IMR-90 (cell line): Measurements from ENCODE around the gene NUP210L. TPM values are rescaled to one million over a fixed set of nuclear protein-coding genes. Genes with fewer than 3 reads are reported as not detected.

ENCODE experiments used
- ATAC-seq: fragments of 200-7000 bp; cut with Tn5 transposase; 2 replicates; pipeline ENCODE4 v1.9.1; 2020; ENCODE audit warnings: low read depth, mild to moderate bottlenecking, moderate library complexity
- BruUV-seq: library from RNA; stranded (reverse); fragments of 400-500 nt; replicated peaks from 2 replicates; lab custom pipeline; 2021; lab: Mats Ljungman, UMichigan
- CTCF ChIA-PET: fragments of 300-600 bp; formaldehyde crosslinking; extraction: SDS; loops from one replicate; lab custom pipeline; 2021; ENCODE audit warnings: antibody characterized with exemption; lab: Yijun Ruan, JAX
- POLR2A ChIA-PET: fragments of 300-600 bp; sonication (Branson Sonifier 250); formaldehyde crosslinking; loops from one replicate; lab custom pipeline; 2022; ENCODE audit warnings: antibody characterized with exemption; ENCODE audit not compliant: unreplicated experiment; lab: Charles Lee
- DNase-seq: peaks from one replicate; pipeline ENCODE4 v3.0.0; 2013
- H2AFZ ChIP-seq: replicated peaks from 2 replicates; pipeline ENCODE3; 2013; ENCODE audit warnings: low read length, mild to moderate bottlenecking; ENCODE audit not compliant: poor library complexity
- H2AK5ac ChIP-seq: 2 replicates; pipeline ENCODE4 v1.6.1; 2013; ENCODE audit warnings: low read depth, low read length, inconsistent platforms
- H2AK9ac ChIP-seq: replicated peaks from 2 replicates; pipeline ENCODE3; 2013; ENCODE audit warnings: mild to moderate bottlenecking, low read depth, low read length, moderate library complexity; ENCODE audit not compliant: poor library complexity
- H2BK120ac ChIP-seq: 2 replicates; pipeline ENCODE4 v1.6.1; 2013; ENCODE audit warnings: low read depth, low read length, inconsistent platforms
- H2BK15ac ChIP-seq: 3 replicates; pipeline ENCODE4 v1.6.1; 2013; ENCODE audit warnings: low read depth, low read length, inconsistent platforms
- H2BK20ac ChIP-seq: 2 replicates; pipeline ENCODE4 v1.6.1; 2013; ENCODE audit warnings: low read depth, mild to moderate bottlenecking, inconsistent platforms, low read length, moderate library complexity
- H2BK5ac ChIP-seq: 2 replicates; pipeline ENCODE4 v1.6.1; 2013; ENCODE audit warnings: mild to moderate bottlenecking, low read depth, low read length, inconsistent platforms; ENCODE audit not compliant: poor library complexity, severe bottlenecking
- H3K14ac ChIP-seq: replicated peaks from 2 replicates; pipeline ENCODE4 v1.6.1; 2013; ENCODE audit warnings: low read depth, low read length, inconsistent platforms
- H3K18ac ChIP-seq: 2 replicates; pipeline ENCODE4 v1.6.1; 2013; ENCODE audit warnings: low read depth, low read length, control low read depth
- H3K23ac ChIP-seq: 2 replicates; pipeline ENCODE4 v1.6.1; 2013; ENCODE audit warnings: low read depth, low read length, inconsistent platforms
- H3K27ac ChIP-seq: 2 replicates; pipeline ENCODE4 v1.5.1; 2013; ENCODE audit warnings: mild to moderate bottlenecking, control low read depth, low read length; ENCODE audit not compliant: insufficient read depth
- H3K27me3 ChIP-seq: 2 replicates; pipeline ENCODE4 v1.6.1; 2013; ENCODE audit warnings: low read length; ENCODE audit not compliant: control insufficient read depth, insufficient read depth
- H3K36me3 ChIP-seq: 2 replicates; pipeline ENCODE4 v1.6.1; 2013; ENCODE audit warnings: low read length, mixed read lengths; ENCODE audit not compliant: control insufficient read depth, insufficient read depth
- H3K4ac ChIP-seq: 2 replicates; pipeline ENCODE4 v1.6.1; 2013; ENCODE audit warnings: low read depth, low read length, inconsistent platforms
- H3K4me1 ChIP-seq: 2 replicates; pipeline ENCODE4 v1.6.1; 2013; ENCODE audit warnings: low read length, mixed read lengths; ENCODE audit not compliant: control insufficient read depth, insufficient read depth
- H3K4me2 ChIP-seq: 2 replicates; pipeline ENCODE4 v1.6.1; 2013; ENCODE audit warnings: low read depth, mild to moderate bottlenecking, control low read depth, low read length, moderate library complexity
- H3K4me3 ChIP-seq: 2 replicates; pipeline ENCODE4 v1.5.1; 2013; ENCODE audit warnings: low read depth, mild to moderate bottlenecking, control low read depth, low read length, moderate library complexity; ENCODE audit not compliant: insufficient read depth
- H3K56ac ChIP-seq: 2 replicates; pipeline ENCODE4 v1.6.1; 2013; ENCODE audit warnings: low read length, inconsistent platforms; ENCODE audit not compliant: insufficient read depth; ENCODE audit errors: extremely low read depth
- H3K79me1 ChIP-seq, 2 experiments: 2 replicates each; pipeline ENCODE4 v1.6.1; 2013; ENCODE audit warnings: low read length in 2 of 2, inconsistent platforms in 1 of 2, low read depth in 1 of 2
- H3K9ac ChIP-seq: 2 replicates; pipeline ENCODE4 v1.6.1; 2013; ENCODE audit warnings: low read depth, low read length, control low read depth
- H3K9me1 ChIP-seq: 2 replicates; pipeline ENCODE4 v1.6.1; 2013; ENCODE audit warnings: low read length, inconsistent platforms; ENCODE audit not compliant: insufficient read depth
- H3K9me3 ChIP-seq: 2 replicates; pipeline ENCODE4 v1.6.1; 2013; ENCODE audit warnings: low read length; ENCODE audit not compliant: control insufficient read depth, insufficient read depth
- H4K20me1 ChIP-seq: 2 replicates; pipeline ENCODE4 v1.6.1; 2013; ENCODE audit warnings: low read length, inconsistent platforms; ENCODE audit not compliant: insufficient read depth
- H4K5ac ChIP-seq: 2 replicates; pipeline ENCODE4 v1.6.1; 2013; ENCODE audit warnings: mild to moderate bottlenecking, low read depth, low read length, control low read depth
- H4K8ac ChIP-seq, 2 experiments: 2 replicates each; pipeline ENCODE4 v1.6.1; 2013; ENCODE audit warnings: low read depth in 2 of 2, low read length in 2 of 2, control low read depth in 1 of 2, inconsistent platforms in 1 of 2
- H4K91ac ChIP-seq: 2 replicates; pipeline ENCODE4 v1.6.1; 2013; ENCODE audit warnings: low read depth, low read length, inconsistent platforms; ENCODE audit not compliant: insufficient read depth
- CEBPB ChIP-seq: IDR thresholded peaks from 2 replicates; pipeline ENCODE4 v1.6.1; 2012; ENCODE audit warnings: low read depth, low read length, improper control_type of control experiment
- WGBS, 2 experiments: methylation state at CpG; one replicate each; pipeline versions ENCODE4 v1.1.5 to v1.1.7; 2013; ENCODE audit warnings: missing lambda C conversion rate in 2 of 2; ENCODE audit not compliant: insufficient read length in 1 of 2; ENCODE audit errors: extremely low coverage in 2 of 2; 5-methylcytosine and 5-hydroxymethylcytosine counted together
- dilution Hi-C: fragments of 300-500 bp; cut with HindIII; formaldehyde crosslinking; loops from one replicate; pipeline ENCODE4 v1.14.3; 2018; ENCODE audit warnings: low sequenced_read_pairs; ENCODE audit not compliant: unreplicated experiment
- in situ Hi-C: fragments of 300-500 bp; cut with MboI; formaldehyde crosslinking; loops from 3 replicates; pipeline ENCODE4 v1.14.3; 2019; ENCODE audit warnings: low sequenced_read_pairs, inconsistent platforms, mixed read lengths
- intact Hi-C: fragments of 100-400 bp; cut with micrococcal nuclease; formaldehyde crosslinking; loops from 2 replicates; pipeline ENCODE4 v1.10.0; 2022
- polyA plus RNA-seq, 3 experiments: library from polyadenylated mRNA; depleted of rRNA; stranded (reverse); fragments of >200 nt; gene quantifications; 2 replicates each; pipeline ENCODE4 v1.2.3, GENCODE V29; 2012; ENCODE audit warnings: low replicate concordance in 1 of 3
- total RNA-seq: library from RNA; depleted of rRNA; stranded (reverse); fragments of >200 nt; gene quantifications from 2 replicates; pipeline ENCODE4 v1.2.3, GENCODE V29; 2012
- TF ChIP-seq, protein P1 (sequence below): conservative IDR thresholded peaks from 2 replicates; pipeline ENCODE4 v1.5.1; 2012; ENCODE audit warnings: mild to moderate bottlenecking, low read depth, low read length, improper control_type of control experiment

NUP210L gene
- total and polyA plus RNA-seq, 2 of the 4 experiments (the other 2 are of a cell fraction): under 0.01 to 0.02 TPM

DNA sequence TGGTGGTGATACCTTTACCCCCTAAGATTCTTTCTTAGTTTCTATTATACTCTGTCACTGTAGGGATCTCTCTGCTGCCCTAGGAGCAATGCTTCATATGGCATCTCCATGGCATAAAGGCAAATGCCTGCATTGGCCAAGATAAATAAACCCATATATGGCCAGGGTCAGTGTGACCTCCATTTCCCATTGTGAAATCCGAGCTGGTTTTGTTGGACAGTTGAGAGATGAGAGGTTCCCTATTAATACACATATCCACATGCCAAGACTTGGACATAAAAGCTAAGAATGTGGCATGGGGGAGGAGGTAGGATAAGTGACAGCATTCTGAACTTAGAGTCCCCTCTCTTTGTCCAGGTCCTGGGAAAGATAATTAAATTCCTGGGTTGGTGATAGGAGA lies 35.7 kb upstream of the NUP210L start:
- Histone ChIP-seq H3K27me3 (peaks cover 27% of the 10 kb centered on the region), H2AK9ac (no peak overlapping the region), H2BK120ac (no peak overlapping the region), H2AK5ac (no peak overlapping the region), H3K9ac (no peak overlapping the region), H3K14ac (no peak overlapping the region), H3K23ac (no peak overlapping the region), H3K36me3 (no peaks in the 10 kb centered on the region), H2BK5ac (no peak overlapping the region), H2BK15ac (0 out of 3 replicates have a peak overlapping the region, but pooled peaks have one; percentile 29), H3K56ac (no peak overlapping the region), H3K9me3 (no peaks in the 10 kb centered on the region), H3K4me2 (peak overlapping the region; percentile 14; the same call in 1 of the 2 replicates), H2AFZ (no peak overlapping the region), H3K9me1 (no peaks in the 10 kb centered on the region), H4K91ac (no peak overlapping the region), H3K4me3 (no peak overlapping the region), H3K4ac (no peak overlapping the region), H3K79me1 (no peaks in the 10 kb centered on the region), H3K18ac (no peak overlapping the region), H4K8ac (no peak overlapping the region), H2BK20ac (no peak overlapping the region), H4K20me1 (no peaks in the 10 kb centered on the region), H4K5ac (no peak overlapping the region), H3K4me1 (peaks cover 4% of the 10 kb centered on the region), H3K27ac (no peak overlapping the region)
- no TSS peak for BruUV-seq
- ChIA-PET POLR2A (no interaction called here), CTCF (interaction anchor here (0.7 kb wide), 1 partner anchor 13 kb away, joined by 3 read pairs; no protein-coding TSS in a partner anchor)
- WGBS, 2 experiments: no CpG with 5 or more reads among the region's 1 CpG
- TF ChIP-seq CEBPB: peak; percentile 71
- TF ChIP-seq, protein P1, sequence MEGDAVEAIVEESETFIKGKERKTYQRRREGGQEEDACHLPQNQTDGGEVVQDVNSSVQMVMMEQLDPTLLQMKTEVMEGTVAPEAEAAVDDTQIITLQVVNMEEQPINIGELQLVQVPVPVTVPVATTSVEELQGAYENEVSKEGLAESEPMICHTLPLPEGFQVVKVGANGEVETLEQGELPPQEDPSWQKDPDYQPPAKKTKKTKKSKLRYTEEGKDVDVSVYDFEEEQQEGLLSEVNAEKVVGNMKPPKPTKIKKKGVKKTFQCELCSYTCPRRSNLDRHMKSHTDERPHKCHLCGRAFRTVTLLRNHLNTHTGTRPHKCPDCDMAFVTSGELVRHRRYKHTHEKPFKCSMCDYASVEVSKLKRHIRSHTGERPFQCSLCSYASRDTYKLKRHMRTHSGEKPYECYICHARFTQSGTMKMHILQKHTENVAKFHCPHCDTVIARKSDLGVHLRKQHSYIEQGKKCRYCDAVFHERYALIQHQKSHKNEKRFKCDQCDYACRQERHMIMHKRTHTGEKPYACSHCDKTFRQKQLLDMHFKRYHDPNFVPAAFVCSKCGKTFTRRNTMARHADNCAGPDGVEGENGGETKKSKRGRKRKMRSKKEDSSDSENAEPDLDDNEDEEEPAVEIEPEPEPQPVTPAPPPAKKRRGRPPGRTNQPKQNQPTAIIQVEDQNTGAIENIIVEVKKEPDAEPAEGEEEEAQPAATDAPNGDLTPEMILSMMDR: no peak
- in situ Hi-C loops (no loop called here), intact Hi-C loops (no loop called here), dilution Hi-C loops (no loop called here)
- DNase-seq: peak; percentile 50
- ATAC-seq: peak; percentile 69
